GM13977 (cell line): ENCODE results near the gene CBFA2T3.

Source experiments
- DNase-seq: peaks from one replicate; pipeline ENCODE4 v3.0.0; 2012; ENCODE audit warnings: low spot score
- CTCF ChIP-seq: IDR thresholded peaks from 2 replicates; pipeline ENCODE4 v1.5.1; 2012; ENCODE audit warnings: mild to moderate bottlenecking, control low read depth; ENCODE audit not compliant: insufficient read depth; ENCODE audit errors: extremely low read depth, missing control alignments
- in situ Hi-C: fragments of 300-500 bp; cut with MboI; formaldehyde crosslinking; loops from one replicate; pipeline ENCODE4 v1.12.0; 2022; ENCODE audit warnings: low sequenced_read_pairs, low pct_unique_long_range_greater_than_20kb, mixed read lengths, inconsistent platforms; ENCODE audit not compliant: unreplicated experiment

CBFA2T3 gene

GRCh38 chr16:88848557-88848956 lies 128.4 kb downstream of the CBFA2T3 start:
- TF ChIP-seq CTCF = no peak
- in situ Hi-C loops = no loop called here
- DNase-seq = no peak

GRCh38 chr16:88847654-88848053 lies 129.4 kb downstream of the CBFA2T3 start:
- no peak for DNase-seq
- no peak for TF ChIP-seq CTCF
- in situ Hi-C loops = no loop called here

- TF ChIP-seq CTCF = no peak
- no peak for DNase-seq
- in situ Hi-C loops = no loop called here
These were observed 130.9 kb downstream of the CBFA2T3 start for GRCh38 chr16:88846088-88846487.

- no peak for DNase-seq
- in situ Hi-C loops = no loop called here
- no peak for TF ChIP-seq CTCF
These were observed 132.5 kb downstream of the CBFA2T3 start for GRCh38 chr16:88844419-88845036.

GRCh38 chr16:88843256-88843655 lies 133.8 kb downstream of the CBFA2T3 start:
- TF ChIP-seq CTCF = no peak
- in situ Hi-C loops = no loop called here
- no peak for DNase-seq

GRCh38 chr16:88842806-88843205 lies 134.2 kb downstream of the CBFA2T3 start:
- TF ChIP-seq CTCF = no peak
- DNase-seq = no peak
- in situ Hi-C loops = no loop called here
